Colon (tissue), 2 donors: ENCODE results near the gene JAG2.

ENCODE experiments used
- FAIRE-seq: peaks from 2 replicates; lab custom pipeline; 2012; peaks lifted over from hg19 to GRCh38; lab: Jason Lieb, UNC
- donor health status: control.
- donor health status: control.

JAG2 gene

GRCh38 chr14:105168496-105168978, at the start of gene JAG2:
TSS of gene JAG2 (minus strand) at chr14:105168776. CDS start at chr14:105168420, 356 bp downstream.
- no peak for FAIRE-seq

DNA sequence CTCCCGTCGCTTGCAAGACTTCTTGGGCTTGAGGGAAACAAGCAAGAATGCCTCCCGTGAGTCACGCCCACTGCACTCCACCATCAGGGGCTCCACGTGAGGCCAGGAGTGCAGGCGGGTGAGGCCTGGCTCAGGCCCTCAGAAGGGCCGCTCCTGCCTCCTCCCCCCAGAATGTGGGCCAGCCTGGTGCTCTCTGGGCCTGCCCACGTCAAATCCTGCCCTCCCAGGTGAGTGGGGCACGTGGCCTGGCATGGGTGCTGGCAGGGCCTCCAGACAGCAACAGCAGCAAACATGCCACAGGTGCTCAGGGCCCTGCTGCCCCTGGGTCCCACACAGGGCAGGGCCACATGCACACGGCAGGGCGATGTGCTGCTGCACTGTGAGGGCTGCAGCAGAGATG, 49.2 kb upstream of the JAG2 start:
- no peak for FAIRE-seq

DNA sequence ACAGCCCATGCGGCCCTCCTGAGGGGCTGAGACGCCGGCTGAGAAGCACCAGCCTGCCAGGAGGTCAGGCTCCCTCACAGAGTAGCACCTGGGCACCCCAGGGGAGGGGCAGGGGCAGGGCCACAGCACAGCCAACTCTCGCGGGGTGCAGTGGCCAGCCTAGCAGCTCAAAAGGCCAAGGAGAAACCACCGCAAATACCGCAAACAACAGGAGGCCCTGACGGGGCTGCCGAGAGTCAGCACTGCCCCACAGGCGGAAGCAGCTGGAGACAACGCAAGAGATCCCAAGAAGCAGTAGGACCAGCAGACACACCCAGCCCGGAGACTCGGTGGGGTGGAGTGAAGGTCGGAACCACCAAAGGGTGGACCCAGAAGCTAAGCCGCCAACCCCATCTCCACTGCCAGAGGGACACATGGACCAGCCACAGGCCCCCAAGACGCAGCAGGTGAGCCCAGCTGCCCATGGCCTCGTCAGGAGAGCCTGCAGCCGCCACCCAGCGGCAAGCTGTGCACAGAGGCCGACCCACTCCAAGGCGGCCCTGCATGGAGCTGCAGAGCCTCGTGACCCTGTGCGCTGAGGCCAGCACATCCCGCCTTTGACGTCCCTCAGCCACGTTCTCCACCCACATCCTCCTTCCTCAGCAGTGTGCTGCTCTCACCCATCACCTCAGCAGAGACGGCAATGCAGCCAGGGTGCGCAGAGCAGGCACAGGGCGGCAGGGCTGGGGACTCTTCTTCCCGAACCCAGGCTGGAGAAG, 48.1 kb upstream of the JAG2 start:
- FAIRE-seq, result no peak

- no peak for FAIRE-seq
Observed at GRCh38 chr14:105215602-105216001, 47.0 kb upstream of the JAG2 start.

- no peak for FAIRE-seq
Observed at GRCh38 chr14:105214324-105214915, 45.8 kb upstream of the JAG2 start.

DNA sequence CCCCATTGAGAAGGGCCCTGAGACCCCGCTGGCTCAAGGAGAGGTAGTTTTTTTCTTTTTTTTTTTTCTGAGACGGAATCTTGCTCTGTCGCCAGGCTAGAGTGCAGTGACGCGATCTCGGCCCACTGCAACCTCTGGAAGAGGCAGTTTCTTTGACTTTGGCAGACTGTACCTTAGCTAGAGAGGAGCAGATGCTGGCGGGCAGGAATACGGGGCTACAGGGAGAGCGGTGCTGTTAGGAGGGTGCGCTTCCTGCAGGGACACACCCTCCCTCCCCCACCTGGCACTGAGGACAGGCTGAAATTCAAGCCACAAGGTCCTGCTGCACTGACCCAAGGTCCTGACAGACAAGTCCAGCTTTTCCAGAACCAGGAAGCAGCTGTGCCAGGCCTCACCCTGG, 44.8 kb upstream of the JAG2 start:
- FAIRE-seq, result no peak

- no peak for FAIRE-seq
Observed at GRCh38 chr14:105212541-105213300, 44.1 kb upstream of the JAG2 start.

- FAIRE-seq, result no peak
Observed at GRCh38 chr14:105211758-105212089, 43.1 kb upstream of the JAG2 start.

DNA sequence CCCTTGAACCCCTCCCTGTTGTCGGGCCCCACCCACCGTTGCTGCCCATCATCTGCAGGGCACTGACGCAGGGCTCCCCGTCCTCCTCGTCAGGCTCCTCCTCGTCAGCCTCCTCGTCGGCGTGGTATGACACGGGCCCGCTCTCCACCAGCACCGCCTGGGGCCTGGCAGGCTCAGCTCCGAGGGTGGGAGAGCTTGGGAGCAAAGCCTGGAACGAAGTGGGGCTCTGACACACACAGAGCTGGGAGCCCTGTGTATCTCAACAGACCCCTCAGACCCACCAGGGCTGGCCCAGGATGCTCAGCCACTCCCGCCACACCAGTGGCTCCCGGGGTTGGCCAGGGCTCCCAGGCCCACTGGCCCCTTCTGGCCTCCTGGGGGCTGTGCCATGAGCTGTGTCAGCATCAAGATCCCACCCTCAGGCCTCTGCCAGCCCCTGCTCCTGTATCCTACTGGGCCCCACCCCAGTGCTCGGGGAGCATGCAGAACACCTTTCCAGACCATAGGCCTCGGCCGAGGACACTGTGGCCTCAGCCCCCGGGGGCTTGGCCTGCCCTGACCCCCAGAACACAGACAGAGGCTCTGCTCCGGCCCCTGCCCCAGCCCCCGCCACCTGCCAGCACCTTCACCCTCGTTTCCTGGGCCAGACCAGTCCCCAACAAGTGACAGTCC, 42.6 kb upstream of the JAG2 start:
- no peak for FAIRE-seq

- FAIRE-seq, result no peak
Observed at GRCh38 chr14:105210266-105211025, 41.9 kb upstream of the JAG2 start.

DNA sequence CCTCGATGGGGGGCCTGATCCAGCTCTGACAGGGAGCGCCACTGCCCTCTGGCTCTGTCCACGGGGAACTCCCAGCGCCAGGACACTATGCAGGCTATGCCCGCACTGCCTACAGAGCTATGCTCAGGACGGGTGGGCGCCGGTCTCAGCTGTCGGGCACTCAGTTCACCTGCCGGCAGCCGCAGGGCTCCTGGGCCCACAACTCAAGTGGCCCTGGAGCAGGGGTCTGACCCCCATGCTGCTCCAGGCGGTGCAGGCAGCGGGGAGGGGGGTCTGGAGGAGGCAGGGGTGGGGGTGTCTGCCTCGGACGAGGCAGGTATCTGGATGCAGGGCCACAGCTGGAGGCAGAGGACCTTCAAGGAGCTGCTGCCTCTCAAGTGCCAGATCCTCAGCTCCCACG, 41.1 kb upstream of the JAG2 start:
- no peak for FAIRE-seq

GRCh38 chr14:105209091-105209490, 40.5 kb upstream of the JAG2 start:
- no peak for FAIRE-seq

DNA sequence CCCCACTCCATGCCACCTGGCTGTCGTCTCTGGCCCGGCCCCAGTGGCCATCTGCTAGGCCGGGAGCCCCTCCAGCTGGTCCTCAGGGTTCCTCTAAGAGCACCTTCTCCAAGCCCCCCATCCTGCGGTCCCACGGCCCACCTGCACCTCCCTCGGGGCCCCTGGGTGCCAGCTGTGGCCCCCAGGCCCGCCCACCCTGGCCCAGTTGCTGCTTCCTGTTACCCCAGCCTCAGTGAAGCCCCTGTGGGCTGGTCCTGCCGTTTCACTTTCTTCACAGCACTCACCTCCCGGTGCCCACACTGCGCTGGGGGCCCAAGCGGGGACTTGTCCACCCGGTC, 40.1 kb upstream of the JAG2 start:
- FAIRE-seq, result no peak

- FAIRE-seq, result no peak
Observed at GRCh38 chr14:105207996-105208737, 39.6 kb upstream of the JAG2 start.

DNA sequence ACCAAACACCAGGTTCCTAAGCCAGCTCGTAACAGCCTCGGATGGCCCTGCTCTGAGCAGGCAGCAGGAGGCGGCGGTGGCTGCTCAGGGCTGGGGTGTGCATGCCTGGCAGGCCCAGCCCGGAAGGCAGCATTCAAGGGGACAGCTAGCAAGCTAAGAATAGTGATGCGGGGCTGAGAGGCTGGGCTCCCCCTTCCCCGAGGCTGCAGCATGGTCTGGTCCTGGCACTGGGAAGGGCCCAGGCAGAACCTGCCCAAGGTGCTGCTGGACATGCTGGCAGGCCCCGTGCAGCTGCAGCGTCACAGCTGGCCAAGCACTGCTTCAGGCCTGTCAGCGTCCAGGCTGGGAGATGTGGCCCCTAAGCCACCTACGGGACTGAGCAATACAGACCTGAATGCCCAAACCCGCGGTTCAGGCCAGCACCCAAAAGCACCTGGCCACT, 38.9 kb upstream of the JAG2 start:
- FAIRE-seq, result no peak

GRCh38 chr14:105206873-105207272, 38.3 kb upstream of the JAG2 start:
- FAIRE-seq, result no peak

GRCh38 chr14:105205673-105206208, 37.2 kb upstream of the JAG2 start:
- no peak for FAIRE-seq

- FAIRE-seq, result no peak
Observed at GRCh38 chr14:105204931-105205672, 36.5 kb upstream of the JAG2 start.

- no peak for FAIRE-seq
Observed at GRCh38 chr14:105204206-105204930, 35.8 kb upstream of the JAG2 start.

DNA sequence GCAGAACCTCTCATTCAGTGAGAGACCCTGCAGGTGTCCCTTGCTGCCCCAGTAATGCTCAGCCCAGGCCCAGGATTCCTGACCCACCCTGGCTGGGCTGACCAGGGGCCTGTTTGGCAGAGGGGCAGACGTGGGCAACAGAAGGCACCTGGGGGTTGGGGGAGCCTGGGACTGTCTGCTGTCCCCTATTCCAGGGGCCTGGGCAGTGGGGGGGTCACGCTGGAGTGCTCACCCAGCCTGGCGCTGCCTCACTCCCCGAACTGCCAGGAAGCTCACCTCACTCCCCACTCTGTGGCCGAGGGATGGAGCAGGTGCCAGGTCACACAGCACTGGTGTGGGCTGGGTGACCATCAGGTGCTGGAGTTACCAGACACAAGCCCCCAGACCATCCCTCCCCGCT, 35.1 kb upstream of the JAG2 start:
- FAIRE-seq, result no peak
